GM19324 (cell line): ENCODE data around the gene BTBD6.
"Not testable (repeated sequence)": the region's sequence is repeated elsewhere in the genome, so short reads cannot be mapped to it uniquely, and the experiment has no call there.

Source experiments
- ATAC-seq: cut with Tn5 transposase; IDR thresholded peaks from one replicate; pipeline ENCODE4 v1.9.1; 2021; ENCODE audit warnings: mild to moderate bottlenecking, moderate library complexity; ENCODE audit not compliant: unreplicated experiment, low FRiP score

The BTBD6 gene

DNA sequence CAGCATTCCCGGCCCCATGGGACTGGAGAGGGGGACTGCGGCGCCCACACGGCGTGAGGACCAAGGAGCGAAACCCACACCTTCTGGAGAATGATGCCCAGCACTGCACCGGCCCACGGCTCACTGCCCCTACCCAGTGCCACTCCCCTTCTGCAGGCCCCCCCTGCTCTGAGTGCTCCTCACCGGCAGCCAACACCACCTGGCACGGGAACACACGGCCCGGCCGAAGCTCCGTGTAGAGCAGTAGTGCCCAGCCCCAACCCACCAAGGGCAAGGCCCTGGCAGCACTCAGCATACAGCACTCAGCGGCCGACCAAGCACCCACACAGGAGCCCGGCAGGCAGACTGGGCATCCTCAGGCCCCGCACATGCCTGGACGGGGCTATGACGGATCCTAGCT, 13.4 kb downstream of the BTBD6 start:
- no peak for ATAC-seq

DNA sequence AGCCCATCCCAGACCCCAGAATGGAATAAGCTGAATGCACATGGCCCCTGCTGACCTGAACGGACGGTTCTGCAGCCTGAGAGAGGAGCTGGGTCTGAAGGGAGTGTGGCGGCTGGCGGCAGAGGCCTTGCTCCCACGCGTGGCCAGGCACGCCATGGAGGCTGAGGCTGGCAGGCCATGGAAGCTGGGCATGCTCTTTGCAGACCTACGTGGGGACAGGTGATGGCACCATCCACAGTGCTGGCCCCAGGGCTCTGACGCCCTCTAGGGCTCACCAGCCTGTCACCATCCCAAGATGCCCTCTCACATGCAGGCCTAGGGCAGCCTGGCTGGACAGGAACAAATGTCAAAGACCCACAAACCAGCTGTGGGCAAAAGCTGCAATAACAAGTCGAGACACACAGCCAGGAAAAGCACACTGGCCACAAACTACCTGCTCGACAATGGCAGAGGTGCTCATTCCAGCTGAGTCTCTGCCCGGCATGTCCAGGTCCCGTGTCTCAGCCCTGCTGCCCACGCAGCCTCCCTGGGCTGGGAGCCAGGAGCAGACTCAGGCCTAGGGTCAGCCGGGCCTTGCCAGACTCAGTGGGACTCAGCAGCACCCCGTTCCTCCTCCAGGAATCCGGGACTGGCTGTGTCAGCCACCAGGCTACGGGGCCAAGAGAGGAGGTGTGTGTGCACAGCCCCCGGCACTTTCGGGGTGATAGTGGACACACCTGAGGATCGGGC, 19.7 kb downstream of the BTBD6 start:
- no peak for ATAC-seq

DNA sequence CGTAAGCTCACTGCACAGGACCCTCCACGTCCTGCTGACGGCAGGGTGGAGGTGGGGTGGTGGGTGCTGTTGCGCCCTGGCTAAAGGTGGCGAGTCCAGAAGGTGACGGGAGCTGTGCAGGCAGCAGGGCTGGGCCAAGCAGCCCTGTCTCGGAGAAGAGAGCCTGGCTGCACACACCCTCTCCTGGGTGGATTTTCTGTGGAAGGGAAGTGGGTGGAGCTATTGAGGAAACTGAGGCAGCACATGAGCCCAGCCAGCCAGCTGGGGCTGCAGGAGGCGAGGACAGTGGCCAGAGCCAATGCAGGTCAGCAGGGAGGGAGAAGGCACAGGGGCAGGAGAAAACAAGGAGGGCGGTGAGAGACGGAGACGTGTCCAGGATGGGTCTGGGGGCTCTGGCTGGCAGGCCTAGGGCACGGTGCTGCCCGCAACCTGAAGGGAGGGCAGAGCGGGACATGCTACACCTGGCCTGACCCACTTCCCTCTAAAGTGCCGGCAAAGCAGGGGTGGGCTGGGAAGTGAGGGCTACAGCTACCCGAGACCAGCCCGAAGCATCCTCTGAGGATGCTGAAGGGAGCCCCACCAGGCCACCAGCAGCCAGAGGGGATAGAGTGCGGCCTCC, 20.5 kb downstream of the BTBD6 start:
- no peak for ATAC-seq

DNA sequence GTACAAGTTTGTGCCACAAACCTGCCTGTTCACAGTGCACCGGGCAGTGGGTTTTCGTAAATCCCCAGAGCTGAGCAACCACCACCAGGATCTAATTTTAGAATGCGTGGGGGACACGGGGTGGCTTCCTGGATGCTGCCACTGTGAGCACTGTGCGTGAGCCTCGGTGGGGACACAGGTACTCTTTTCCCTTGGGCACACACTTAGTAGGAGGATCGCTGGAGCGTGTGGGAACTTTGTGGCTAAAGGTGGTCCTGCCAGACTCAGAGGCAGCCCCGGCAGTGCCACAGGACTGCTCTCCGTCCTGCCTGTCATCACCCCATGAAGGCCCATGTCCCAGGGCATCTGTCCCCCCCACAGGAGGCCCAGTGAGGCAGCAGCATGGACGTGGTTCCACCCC, 21.1 kb downstream of the BTBD6 start:
- ATAC-seq: no peak

DNA sequence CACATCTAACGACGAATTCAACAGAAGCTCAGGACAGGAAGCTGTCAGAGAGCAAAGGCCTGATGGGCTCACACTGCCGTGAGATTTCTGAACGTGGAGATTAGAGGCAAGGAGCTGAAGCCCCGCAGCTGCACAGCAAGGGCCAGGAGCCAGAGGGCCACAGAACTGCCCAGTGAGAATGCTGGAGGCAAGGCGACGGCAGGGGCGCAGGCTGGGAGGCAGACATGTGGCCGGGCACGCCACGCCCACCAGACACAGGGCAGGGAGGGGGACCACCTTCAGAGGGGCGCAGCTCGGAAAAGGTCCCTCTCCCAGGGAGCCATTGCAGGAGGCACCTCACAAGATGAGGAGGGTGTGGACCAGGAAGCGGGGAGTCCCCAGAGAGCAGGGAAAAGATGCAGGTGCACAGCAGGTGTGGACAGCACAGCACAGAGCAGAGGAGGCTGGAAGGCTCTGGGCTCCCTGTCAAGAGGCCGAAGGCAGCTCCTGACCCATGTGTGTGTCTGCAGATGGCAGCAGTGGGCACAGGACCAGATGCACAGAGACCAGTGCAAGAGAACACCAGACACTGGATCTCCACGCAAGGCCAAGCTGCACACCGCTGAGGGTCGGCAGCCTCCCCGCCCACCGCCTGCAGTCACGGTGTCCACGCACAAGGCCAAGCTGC, 23.0 kb downstream of the BTBD6 start:
- no peak for ATAC-seq

DNA sequence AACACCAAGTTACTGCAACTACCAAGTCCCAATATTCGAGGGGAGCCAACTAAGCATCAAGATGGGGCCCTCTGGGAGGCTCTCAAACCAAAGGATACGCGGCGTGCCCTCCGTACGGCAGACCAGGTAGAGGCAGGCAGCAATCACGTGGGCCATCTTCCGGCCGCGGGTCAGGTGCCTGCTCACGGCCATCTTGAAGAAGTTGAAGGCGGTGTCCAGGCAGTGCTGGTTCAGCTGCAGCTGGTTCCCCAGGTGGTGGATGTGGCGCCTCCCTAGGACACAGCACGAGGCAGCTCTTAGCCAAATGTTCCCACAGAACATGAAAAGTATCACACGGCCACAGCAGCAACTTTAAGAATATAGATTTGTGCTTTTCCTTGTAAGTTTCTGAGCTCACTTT, 24.3 kb downstream of the BTBD6 start:
- ATAC-seq: no peak

DNA sequence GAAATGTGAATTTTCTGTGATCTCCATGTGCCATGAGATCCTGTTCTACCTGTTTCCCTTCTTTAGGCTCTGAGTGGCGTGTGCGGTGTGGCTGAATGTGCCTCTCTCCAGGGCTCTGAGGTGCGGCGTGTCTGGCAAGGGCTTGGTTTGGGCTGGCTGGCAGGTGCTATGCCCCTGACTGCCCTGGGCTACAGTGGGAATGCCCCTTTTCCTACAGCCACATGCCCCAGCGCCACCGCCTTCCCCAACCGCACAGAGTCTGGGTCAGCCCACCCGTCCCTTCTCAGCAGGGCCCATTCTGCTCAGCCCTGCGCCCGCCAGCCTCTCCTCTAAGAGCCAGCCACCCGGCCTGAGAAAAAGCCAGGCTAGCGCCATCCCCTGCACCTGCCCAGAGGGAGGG, 24.7 kb downstream of the BTBD6 start:
- no peak for ATAC-seq

DNA sequence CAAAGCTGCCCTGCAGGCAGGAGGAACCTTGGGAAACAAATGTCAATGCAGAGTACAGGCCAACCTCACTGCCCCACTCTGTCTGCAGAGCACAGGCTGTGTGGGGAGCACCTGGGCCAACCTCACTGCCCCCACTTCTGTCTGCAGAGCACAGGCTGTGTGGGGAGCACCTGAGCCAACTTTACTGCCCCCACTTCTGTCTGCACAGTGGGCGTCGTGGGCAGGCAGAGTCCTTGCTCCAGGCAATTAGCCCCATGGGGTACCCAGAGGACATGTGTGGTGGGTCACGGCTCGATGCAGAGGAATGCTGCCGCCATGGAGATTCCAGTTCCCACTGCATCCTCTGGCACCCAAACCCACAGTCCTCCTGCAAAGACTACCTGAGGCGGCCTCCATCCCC, 26.3 kb downstream of the BTBD6 start:
- ATAC-seq: no peak

DNA sequence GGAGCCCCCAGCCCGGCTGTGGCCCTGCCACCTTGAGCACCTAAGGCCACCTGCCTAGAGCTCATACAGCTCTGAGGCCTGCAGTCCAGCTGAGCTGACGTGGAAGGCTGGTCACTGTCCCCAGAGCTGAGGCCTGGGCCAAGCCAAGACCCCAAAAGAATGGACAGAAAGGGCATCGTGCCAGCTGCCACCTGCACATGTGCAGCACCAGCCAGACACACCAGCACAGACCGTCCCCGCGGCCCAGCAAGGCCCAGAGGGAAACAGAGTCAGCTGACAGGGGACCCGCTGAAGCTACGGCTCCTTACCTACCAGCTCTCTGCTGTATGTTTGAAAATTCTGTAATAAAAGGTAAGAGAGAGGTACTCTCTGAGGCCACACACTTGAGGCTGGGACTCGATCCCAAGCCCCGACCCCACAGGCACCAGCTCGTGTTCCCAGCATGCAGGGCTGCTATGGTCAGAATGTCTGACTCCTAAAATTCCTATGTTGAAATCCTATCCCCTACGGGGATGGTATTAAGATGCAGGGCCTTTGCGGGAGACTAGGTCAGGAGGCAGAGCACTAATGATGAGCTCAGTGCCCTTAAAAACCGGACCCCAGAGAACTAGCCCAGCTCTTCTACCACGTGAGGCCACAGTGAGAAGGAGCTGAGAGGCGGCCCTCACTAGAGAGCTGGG, 27.1 kb downstream of the BTBD6 start:
- ATAC-seq: no peak

DNA sequence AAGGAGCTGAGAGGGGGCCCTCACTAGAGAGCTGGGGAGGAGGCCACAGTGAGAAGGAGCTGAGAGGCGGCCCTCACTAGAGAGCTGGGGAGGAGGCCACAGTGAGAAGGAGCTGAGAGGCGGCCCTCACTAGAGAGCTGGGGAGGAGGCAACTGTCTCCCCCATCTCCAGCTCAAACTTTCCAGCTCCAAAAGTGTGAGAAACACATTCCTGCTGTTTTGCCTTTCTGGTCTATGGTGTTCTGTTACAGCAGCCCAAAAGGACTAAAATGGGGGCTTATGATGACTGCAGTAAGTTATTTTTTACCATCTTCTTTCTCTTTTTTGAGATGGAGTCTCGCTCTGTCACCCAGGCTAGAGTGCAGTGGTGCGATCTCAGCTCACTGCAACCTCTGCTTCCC, 29.1 kb downstream of the BTBD6 start:
- ATAC-seq: not testable (repeated sequence)

DNA sequence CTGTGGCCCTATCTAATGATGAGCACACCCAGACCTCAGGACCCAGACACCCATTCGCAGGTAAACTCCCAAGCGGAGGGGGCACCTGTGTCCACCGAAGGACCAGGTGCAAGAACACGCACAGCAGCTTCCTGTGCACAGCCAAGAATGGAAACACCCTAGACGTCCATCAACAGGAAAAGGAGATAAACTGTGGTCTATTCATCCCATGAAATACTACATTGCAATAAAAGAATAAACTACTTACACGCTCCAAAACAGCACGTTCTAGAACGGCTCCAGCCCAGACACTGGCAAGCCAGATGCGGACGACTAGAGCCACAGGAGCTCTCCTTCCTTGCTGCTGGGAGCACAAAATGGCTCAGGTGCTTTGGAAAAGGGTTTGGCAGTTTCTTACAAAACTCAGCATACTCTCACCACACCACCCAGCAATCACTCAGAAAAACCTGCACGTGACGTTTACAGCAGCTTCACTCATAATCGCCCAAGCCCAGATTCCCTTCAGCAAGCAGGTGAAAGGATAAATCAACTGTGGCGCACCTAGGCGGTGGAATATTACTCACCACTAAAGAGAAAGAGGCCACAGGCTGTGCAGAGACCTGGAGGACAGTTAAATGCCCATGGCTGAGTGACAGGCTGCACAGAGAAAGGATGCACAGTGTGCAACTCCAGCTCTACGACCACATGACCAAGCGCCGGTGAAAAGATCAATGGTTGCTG, 31.5 kb downstream of the BTBD6 start:
- ATAC-seq: no peak

DNA sequence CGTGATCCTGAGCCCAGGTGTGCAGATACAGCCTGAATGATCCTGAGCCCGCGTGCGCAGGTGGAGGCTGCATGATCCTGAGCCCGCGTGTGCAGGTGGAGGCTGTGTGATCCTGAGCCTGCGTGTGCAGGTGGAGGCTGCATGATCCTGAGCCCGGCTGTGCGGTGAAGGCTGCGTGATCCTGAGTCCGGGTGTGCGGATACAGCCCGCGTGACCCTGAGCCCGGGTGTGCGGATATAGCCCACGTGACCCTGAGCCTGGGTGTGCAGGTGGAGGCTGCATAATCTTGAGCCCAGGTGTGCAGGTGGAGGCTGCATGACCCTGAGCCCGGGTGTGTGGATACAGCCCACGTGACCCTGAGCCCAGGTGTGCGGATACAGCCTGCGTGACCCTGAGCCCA, 32.2 kb downstream of the BTBD6 start:
- no peak for ATAC-seq

DNA sequence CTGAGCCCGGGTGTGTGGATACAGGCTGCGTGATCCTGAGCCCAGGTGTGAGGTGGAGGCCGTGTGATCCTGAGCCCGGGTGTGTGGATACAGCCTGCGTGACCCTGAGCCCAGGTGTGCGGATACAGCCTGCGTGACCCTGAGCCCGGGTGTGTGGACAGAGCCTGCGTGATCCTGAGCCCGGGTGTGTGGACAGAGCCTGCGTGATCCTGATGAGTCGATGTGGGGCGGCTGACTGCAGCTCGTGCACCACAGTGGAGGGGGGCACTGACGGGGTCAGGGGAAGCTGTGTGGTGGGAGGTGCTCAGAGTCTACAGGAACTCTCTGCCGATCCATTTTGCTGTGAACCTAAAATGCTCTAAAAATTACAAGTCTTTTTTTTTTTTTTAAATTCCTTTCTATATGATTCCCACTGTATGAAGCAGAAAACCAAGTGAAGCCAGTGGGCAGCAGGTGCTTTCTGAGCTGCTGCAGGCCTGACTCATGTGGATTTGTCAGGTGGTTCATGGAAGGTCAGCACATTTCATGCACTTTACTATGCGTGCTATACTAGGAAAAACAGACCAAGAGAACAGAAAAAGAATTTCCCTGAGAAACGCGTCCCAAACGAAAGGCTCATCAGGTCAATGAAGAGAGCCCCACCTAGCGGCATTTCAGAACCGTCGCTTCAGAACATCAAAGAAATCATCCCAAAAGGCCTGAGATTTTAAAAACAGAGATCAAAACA, 33.2 kb downstream of the BTBD6 start:
- no peak for ATAC-seq

DNA sequence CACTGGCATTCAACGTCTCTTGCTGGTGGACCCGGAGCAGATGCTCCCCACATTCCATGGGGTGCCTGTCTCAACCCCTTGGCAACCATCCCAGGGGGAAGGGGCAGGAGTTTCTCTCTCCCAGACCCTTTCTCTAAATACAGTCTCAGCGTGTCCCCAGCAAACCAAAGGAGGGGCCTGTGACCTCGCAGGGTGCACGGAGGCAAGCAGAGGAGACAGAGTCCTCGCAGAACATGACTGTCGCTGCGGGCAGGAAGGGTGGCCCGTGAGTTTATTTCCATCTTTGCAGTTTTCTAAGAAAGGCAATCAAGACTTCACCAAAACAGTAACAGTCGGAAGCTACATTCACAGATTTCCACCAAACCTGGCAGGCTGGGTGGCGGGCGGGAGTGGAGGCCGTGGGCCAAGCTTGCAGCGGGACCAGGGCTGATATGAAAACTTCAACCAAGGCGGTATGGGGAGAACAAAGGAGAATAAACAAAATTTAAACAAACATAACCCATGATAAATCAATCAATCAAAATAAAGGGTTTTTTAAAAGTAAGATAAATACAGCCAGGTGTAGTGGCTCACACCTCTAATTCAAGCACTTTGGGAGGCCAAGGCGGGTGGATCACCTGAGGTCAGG, 33.9 kb downstream of the BTBD6 start:
- no peak for ATAC-seq

DNA sequence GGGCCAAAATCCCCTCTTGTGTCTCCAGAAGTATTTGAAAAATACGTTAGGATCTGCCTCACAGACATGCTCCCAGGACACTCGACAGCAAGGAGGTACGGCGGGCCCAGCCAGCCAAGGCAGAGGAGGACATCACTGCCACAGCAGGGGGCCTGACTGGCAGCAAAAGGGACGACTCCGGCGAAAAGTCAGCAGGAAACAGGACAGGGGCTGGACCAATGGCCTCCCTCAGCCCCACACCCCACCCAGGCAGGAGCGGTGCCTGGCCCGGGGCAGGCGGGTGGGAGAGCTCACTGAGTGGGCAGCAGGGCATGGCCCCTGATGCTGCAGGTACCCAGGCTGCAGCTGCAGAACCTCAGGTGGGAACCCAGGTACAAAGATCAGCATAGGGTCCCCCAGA, 34.7 kb downstream of the BTBD6 start:
- ATAC-seq: no peak

DNA sequence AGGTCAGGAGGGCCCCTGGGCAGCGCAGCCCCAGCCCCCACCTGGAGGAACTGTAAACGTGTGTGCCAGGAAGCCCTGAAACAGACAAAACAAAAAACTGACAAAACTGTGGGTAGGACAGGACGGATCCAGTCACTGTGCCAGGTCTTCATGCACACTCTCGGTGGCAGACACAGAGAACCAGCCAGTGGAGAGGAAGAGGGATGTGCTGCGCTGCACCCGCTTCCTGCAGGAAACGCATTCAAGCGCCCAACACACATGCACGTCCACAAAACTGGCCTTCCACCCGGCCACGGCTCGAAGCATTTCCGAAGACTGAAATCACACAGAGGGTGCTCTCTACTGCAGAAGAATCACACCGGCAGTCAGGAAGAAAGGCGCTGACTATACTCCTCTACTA, 35.6 kb downstream of the BTBD6 start:
- no peak for ATAC-seq

DNA sequence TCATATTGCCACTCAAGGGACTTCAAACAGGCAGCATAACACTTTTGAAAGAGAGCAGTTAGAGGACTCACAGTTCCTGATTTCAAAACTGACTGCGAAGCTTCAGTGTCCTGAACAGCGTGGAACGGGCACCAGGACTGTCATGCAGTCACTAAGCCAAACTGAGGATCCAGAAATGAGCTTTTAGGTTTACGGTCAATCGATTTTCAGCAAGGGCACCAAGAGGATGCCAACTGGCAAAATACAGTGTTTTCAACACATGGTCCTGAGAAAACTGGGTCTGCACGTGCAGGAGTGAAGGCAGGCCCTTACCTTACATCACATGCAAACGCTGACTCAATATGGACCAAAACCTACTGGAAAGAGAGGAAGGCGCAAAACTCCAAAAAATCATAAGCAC, 36.8 kb downstream of the BTBD6 start:
- ATAC-seq: no peak

DNA sequence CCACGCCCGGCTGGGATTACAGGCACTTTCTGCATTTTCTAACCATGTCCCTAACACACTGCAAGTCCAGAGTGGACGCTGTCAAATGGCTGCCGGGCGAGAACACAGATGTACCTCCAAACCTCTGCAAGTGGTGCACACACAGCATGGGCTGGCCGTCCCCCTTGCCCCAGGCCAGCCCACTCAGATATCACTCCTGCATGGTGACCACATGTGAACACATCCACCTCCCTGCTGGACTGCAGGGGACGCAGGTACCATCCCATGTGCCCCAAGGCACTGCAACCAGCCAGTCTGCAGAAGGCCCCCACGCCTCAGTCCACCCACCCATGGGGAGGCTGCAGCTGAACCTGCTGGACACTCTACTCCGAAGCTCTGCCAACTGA, 38.4 kb downstream of the BTBD6 start:
- ATAC-seq: no peak

DNA sequence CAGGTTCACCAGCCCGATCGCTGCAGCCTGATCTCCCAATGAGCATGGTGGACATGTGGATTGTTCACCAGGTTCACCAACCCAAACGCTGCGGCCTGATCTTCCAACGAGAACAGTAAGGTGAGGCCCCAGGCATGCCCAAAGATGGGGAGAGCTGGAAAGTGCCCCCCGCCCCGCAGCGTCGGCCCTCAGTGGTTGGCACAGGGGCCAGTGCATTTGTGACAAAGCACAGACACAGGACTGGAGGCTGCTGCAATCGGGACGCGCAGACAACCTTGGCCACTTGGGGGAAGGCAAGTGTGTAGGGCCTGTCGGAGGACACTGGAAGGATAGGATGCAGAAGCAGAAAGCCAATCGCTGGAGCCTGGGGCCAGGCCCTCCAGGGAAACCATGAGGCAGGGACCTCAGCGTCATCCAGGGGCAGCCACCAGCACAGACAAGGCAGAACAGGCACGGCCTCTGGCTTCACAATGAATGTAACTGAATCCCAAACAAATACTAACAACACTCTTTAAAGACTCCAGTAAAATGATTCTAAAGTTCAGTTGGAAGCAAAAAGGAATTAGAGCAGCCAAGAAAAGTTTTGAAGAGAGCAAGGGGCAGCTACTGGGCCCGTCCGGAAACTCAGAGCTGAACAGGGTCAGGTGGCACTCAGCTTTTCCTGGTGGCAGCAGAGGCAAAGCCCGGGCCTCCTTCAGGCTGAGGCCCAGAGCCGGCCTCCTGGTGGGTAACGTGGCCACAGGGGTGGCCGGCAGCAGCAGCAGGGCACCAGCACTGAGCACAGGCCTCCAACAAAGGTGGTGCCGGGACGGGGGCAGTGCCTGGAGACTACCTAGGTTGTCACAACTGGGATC, 39.1 kb downstream of the BTBD6 start:
- no peak for ATAC-seq
